Esophagus muscularis mucosa (tissue), 4 donors: ENCODE data around the gene CAMSAP1. TPM values are rescaled to one million over a fixed set of nuclear protein-coding genes. Genes with fewer than 3 reads are reported as not detected.

Source experiments
- DNase-seq: peaks from one replicate; pipeline ENCODE4 v3.0.0-alpha.2; 2017; ENCODE audit errors: extremely low spot score
- H3K27ac ChIP-seq, 4 donors: fragments of 200-600 bp; sonication (generic); replicated peaks in 1 of 4; 1 replicate in 3 of 4; 2 replicates in 1 of 4; pipeline ENCODE4 v1.5.1; 2016 to 2019; ENCODE audit warnings: mild to moderate bottlenecking in 1 of 4
- H3K27me3 ChIP-seq, 4 donors: fragments of 200-600 bp; sonication (generic); one replicate each; pipeline versions ENCODE4 v1.5.1 to v1.6.0; 2016 to 2019
- H3K36me3 ChIP-seq, 4 donors: fragments of 200-600 bp; sonication (generic); one replicate each; pipeline ENCODE4 v1.5.1; 2016 to 2019
- H3K4me1 ChIP-seq, 4 donors: fragments of 200-600 bp; sonication (generic); one replicate each; pipeline ENCODE4 v1.5.1; 2016 to 2019
- H3K4me3 ChIP-seq, 4 donors: fragments of 200-600 bp; sonication (generic); 1 replicate in 2 of 4; 2 replicates in 2 of 4; pipeline ENCODE4 v1.5.1; 2016 to 2019; ENCODE audit warnings: mild to moderate bottlenecking in 4 of 4, moderate library complexity in 1 of 4
- H3K9me3 ChIP-seq, 4 donors: fragments of 200-600 bp; sonication (generic); 1 replicate in 3 of 4; 2 replicates in 1 of 4; pipeline ENCODE4 v1.5.1; 2016 to 2019
- CTCF ChIP-seq, 3 experiments: fragments of 200-600 bp in 2 of 3; fragments of 450-650 bp in 1 of 3; sonication (generic) in 2 of 3; IDR thresholded peaks; one replicate each; pipeline ENCODE4 v1.5.1; 2017 to 2019; ENCODE audit warnings: antibody characterized with exemption in 3 of 3, mild to moderate bottlenecking in 2 of 3, moderate library complexity in 1 of 3
- EP300 ChIP-seq: sonication (generic); formaldehyde crosslinking; IDR thresholded peaks from one replicate; pipeline ENCODE4 v1.6.1; 2017; ENCODE audit warnings: antibody characterized with exemption
- POLR2A ChIP-seq: fragments of 450-650 bp; IDR thresholded peaks from one replicate; pipeline ENCODE4 v1.6.1; 2017; ENCODE audit warnings: antibody characterized with exemption, moderate library complexity, mild to moderate bottlenecking, low read depth
- POLR2AphosphoS5 ChIP-seq, 2 donors: sonication (generic); formaldehyde crosslinking; IDR thresholded peaks; one replicate each; pipeline ENCODE4 v1.6.1; 2017; ENCODE audit warnings: antibody characterized with exemption in 2 of 2
- WGBS: methylation state at CpG from one replicate; pipeline ENCODE4 v1.1.5; 2018; 5-methylcytosine and 5-hydroxymethylcytosine counted together
- intact Hi-C: fragments of 100-400 bp; cut with DNase I; formaldehyde crosslinking; loops from one replicate; pipeline ENCODE4 v1.15.1; 2023
- total RNA-seq, 4 donors: library from RNA; depleted of rRNA; stranded (reverse); fragments of >200 nt; gene quantifications; one replicate each; pipeline versions ENCODE4 v1.1.0 to v1.2.1, GENCODE V29; 2016

CAMSAP1 gene
- total RNA-seq, 4 donors from 2014 or later = 21.0 to 52.7 (median 30.5) TPM

GRCh38 chr9:135865531-135865930, 41.8 kb downstream of the CAMSAP1 start:
- peaks cover 0 to 10% (median 8%) of the 10 kb centered on the region in 4 donors for H3K4me1 ChIP-seq
- no peaks in the 10 kb centered on the region for H3K9me3 ChIP-seq
- TF ChIP-seq POLR2A = no peak
- no peak overlapping the region for H3K27ac ChIP-seq
- DNase-seq = no peak
- no peak overlapping the region for H3K4me3 ChIP-seq
- peaks cover 0 to 13% (median 6%) of the 10 kb centered on the region in 4 donors for H3K36me3 ChIP-seq
- WGBS = 95% methylated on average over 7 of the region's 7 CpGs
- H3K27me3 ChIP-seq = no peaks in the 10 kb centered on the region
- intact Hi-C loops = loop anchor here (2.0 to 10.0 kb wide), 3 partner anchors 39 to 257 kb away; no protein-coding TSS in a partner anchor

- H3K4me3 ChIP-seq = no peak overlapping the region
- peaks cover 0 to 10% (median 8%) of the 10 kb centered on the region in 4 donors for H3K4me1 ChIP-seq
- H3K27ac ChIP-seq = no peak overlapping the region
- DNase-seq = no peak
- no peak for TF ChIP-seq EP300
- peak; percentile 67 to 94 (median 73) for TF ChIP-seq CTCF (IDR thresholded peaks at IDR 0.05)
- WGBS = 32% methylated on average over 8 of the region's 8 CpGs
- H3K9me3 ChIP-seq = no peaks in the 10 kb centered on the region
- H3K27me3 ChIP-seq = no peaks in the 10 kb centered on the region
- intact Hi-C loops = loop anchor here (2.0 to 10.0 kb wide), 3 partner anchors 40 to 258 kb away; no protein-coding TSS in a partner anchor
- H3K36me3 ChIP-seq = peaks cover 0 to 13% (median 9%) of the 10 kb centered on the region in 4 donors
Observed at GRCh38 chr9:135864447-135865049, 42.8 kb downstream of the CAMSAP1 start.

GRCh38 chr9:135862809-135863208, 44.5 kb downstream of the CAMSAP1 start:
- Histone ChIP-seq H3K27ac (no peak overlapping the region), H3K36me3 (peaks cover 0 to 14% (median 13%) of the 10 kb centered on the region in 4 donors), H3K4me3 (no peak overlapping the region), H3K27me3 (no peaks in the 10 kb centered on the region), H3K4me1 (peaks cover 0 to 18% (median 14%) of the 10 kb centered on the region in 4 donors), H3K9me3 (no peaks in the 10 kb centered on the region)
- intact Hi-C loops = loop anchor here (10.0 kb wide), 1 partner anchor 92 kb away; no protein-coding TSS in a partner anchor
- 95% methylated on average over 8 of the region's 8 CpGs for WGBS
- no peak for DNase-seq
- TF ChIP-seq CTCF (IDR thresholded peaks at IDR 0.05) = no peak
- TF ChIP-seq POLR2A = no peak
- no peak for TF ChIP-seq POLR2AphosphoS5 (IDR thresholded peaks at IDR 0.05)
- TF ChIP-seq EP300 = no peak

GRCh38 chr9:135858491-135859185, 48.7 kb downstream of the CAMSAP1 start:
- Histone ChIP-seq H3K36me3 (peaks cover 0 to 32% (median 16%) of the 10 kb centered on the region in 4 donors), H3K27me3 (no peaks in the 10 kb centered on the region), H3K4me3 (no peak overlapping the region), H3K27ac (no peak overlapping the region), H3K9me3 (no peaks in the 10 kb centered on the region), H3K4me1 (peaks cover 0 to 24% (median 21%) of the 10 kb centered on the region in 4 donors)
- TF ChIP-seq CTCF (IDR thresholded peaks at IDR 0.05) = no peak
- no peak for TF ChIP-seq POLR2A
- TF ChIP-seq EP300 = no peak
- no peak for TF ChIP-seq POLR2AphosphoS5 (IDR thresholded peaks at IDR 0.05)
- intact Hi-C loops = no loop called here
- WGBS = 82% methylated on average over 1 of the region's 1 CpG
- no peak for DNase-seq

GRCh38 chr9:135857843-135858242, 49.5 kb downstream of the CAMSAP1 start:
- Histone ChIP-seq H3K4me1 (peaks cover 0 to 24% (median 21%) of the 10 kb centered on the region in 4 donors), H3K36me3 (peaks cover 0 to 40% (median 20%) of the 10 kb centered on the region in 4 donors), H3K27me3 (no peaks in the 10 kb centered on the region), H3K27ac (no peak overlapping the region), H3K4me3 (no peak overlapping the region), H3K9me3 (no peaks in the 10 kb centered on the region)
- TF ChIP-seq POLR2AphosphoS5 (IDR thresholded peaks at IDR 0.05) = no peak
- TF ChIP-seq POLR2A = no peak
- TF ChIP-seq EP300 = no peak
- TF ChIP-seq CTCF (IDR thresholded peaks at IDR 0.05) = no peak
- intact Hi-C loops = no loop called here
- 88% methylated on average over 3 of the region's 3 CpGs for WGBS
- no peak for DNase-seq
